Left hindlimb (tissue), 1 donor: ENCODE data around the gene PNN.
"Not testable (repeated sequence)": the region's sequence is repeated elsewhere in the genome, so short reads cannot be mapped to it uniquely, and the experiment has no call there.

ENCODE experiments used
- DNase-seq: peaks from one replicate; pipeline ENCODE4 v3.0.0-alpha.2; 2018

PNN gene

GRCh38 chr14:39230416-39231035 lies 55.5 kb downstream of the PNN start:
- no peak for DNase-seq

DNA sequence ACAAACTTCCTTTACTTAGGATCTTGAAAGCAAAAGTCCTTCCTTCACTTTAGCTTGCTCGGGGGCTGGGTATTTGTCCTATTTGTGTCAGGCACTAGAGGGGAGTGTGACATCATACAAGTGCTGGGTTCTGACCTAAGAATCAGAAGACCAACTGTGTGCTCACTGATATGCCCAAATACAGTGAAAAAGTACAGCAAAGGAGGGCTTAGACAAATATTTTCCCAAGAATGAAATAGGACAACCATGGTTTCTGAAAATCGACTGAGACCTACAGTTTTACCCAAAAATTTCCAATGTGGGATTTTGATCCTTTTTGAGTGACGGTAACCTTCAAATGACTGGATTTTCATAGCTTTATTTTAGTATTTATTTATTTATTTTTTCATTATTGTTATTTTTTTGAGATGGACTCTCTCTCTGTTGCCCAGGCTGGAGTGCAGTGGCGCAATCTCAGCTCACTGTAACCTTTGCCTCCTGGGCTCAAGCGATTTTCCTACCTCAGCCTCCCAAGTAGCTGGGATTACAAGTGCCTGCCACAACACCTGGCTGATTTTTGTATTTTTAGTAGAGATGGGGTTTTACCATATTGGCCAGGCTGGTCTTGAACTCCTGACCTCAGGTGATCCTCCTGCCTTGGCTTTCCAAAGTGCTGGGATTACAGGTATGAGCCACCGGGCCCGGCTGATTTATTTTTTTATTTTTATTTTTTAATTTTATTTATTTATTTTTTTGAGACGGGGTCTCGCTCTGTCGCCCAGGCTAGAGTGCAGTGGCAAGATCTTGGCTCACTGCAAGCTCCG lies 56.9 kb downstream of the PNN start:
- DNase-seq = not testable (repeated sequence)
